ENCODE measurements around the gene TMEM63B.
A peak's percentile ranks its signal among the peaks of the same experiment; 100 is the strongest.

The TMEM63B gene

GRCh38 chr6:44127186-44128019, at the start of gene TMEM63B, which contains the start of gene MRPL14:
Gene TMEM63B, plus strand, starts transcription at chr6:44127554. Its CDS starts 7,031 bp downstream, at chr6:44134585.
Gene MRPL14, minus strand, starts transcription at chr6:44127452. Its CDS starts 10,841 bp downstream, at chr6:44116611.
- Histone ChIP-seq H2AFZ (ENCODE audit: low read length, unreplicated experiment) (peak within 1 kb of the TSS; percentile 90), H3K79me2 (ENCODE audit: control insufficient read depth, insufficient read depth, low read length, unreplicated experiment) (peaks cover 67% of the 10 kb centered on the region), H3K4me3 (ENCODE audit: low read depth, low read length) (peak within 1 kb of the TSS; percentile 96), H3K27me3 (ENCODE audit: insufficient read depth, low read length) (no peaks in the 10 kb centered on the region), H3K4me1 (ENCODE audit: control insufficient read depth, insufficient read depth, low read length, unreplicated experiment) (peaks cover 31% of the 10 kb centered on the region), H3K27ac (ENCODE audit: low read depth, low read length) (peak within 1 kb of the TSS; percentile 76), H3K36me3 (ENCODE audit: insufficient read depth, low read length) (no peaks in the 10 kb centered on the region)

DNA sequence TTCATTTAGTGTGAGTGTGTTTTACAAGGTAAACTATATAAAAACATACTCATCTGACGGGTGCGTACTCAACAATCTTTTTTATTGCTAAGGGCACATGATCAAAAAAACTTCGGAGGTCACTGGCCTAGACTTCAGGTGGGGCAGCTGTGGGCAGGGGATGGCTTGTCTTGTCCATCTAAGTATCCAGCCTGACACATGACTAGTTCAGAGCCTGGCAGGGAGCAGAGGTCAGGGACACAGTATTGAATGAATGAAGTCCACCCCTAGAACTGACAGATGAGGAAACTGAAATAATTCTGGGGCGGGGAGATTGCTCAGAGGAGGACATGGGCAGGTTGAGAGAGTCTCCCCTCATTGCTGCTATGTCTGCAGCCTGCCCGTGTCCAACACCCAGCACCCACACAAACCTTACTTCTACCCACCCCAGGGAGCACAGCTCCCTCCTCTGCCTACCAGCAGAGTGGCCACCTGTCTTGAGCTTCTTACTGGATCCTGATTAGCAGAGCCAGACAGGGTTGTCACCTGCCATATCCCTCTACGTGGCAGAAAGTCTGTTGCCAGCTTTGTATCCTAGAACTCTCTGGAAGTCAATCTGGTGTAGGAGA, 49.0 kb upstream of the TMEM63B start:
- Histone ChIP-seq H3K4me3 (ENCODE audit: low read depth, low read length) (no peak overlapping the region), H3K4me1 (ENCODE audit: control insufficient read depth, insufficient read depth, low read length, unreplicated experiment) (peaks cover 19% of the 10 kb centered on the region), H2AFZ (ENCODE audit: low read length, unreplicated experiment) (no peak overlapping the region), H3K27me3 (ENCODE audit: insufficient read depth, low read length) (no peaks in the 10 kb centered on the region), H3K36me3 (ENCODE audit: insufficient read depth, low read length) (no peaks in the 10 kb centered on the region), H3K27ac (ENCODE audit: low read depth, low read length) (no peak overlapping the region), H3K79me2 (ENCODE audit: control insufficient read depth, insufficient read depth, low read length, unreplicated experiment) (no peaks in the 10 kb centered on the region)

- Histone ChIP-seq H3K79me2 (ENCODE audit: control insufficient read depth, insufficient read depth, low read length, unreplicated experiment) (no peaks in the 10 kb centered on the region), H3K27ac (ENCODE audit: low read depth, low read length) (no peak overlapping the region), H3K4me1 (ENCODE audit: control insufficient read depth, insufficient read depth, low read length, unreplicated experiment) (peaks cover 13% of the 10 kb centered on the region), H3K36me3 (ENCODE audit: insufficient read depth, low read length) (no peaks in the 10 kb centered on the region), H3K27me3 (ENCODE audit: insufficient read depth, low read length) (no peaks in the 10 kb centered on the region), H3K4me3 (ENCODE audit: low read depth, low read length) (no peak overlapping the region), H2AFZ (ENCODE audit: low read length, unreplicated experiment) (no peak overlapping the region)
Measured at GRCh38 chr6:44078827-44079671, 48.3 kb upstream of the TMEM63B start.

DNA sequence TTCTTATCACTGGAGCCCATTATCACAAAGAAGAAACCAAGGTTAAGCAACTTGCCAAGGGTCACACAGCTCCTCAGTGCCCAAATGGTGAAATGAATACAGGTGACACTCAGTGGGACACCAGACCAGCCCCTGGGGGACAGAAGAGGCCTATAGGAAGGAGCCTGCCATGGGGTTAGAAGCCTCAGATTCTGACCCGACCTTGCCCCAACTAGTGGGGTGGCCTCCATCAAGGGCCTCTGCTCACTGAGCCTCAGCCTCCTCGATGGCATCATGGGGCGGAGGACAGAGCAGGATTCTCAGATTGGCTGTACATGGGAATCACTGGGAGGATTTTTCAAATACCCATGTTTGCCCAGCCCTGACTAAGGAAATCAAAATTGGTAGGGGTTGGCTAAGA, 47.7 kb upstream of the TMEM63B start:
- Histone ChIP-seq H3K27me3 (ENCODE audit: insufficient read depth, low read length) (no peaks in the 10 kb centered on the region), H3K4me3 (ENCODE audit: low read depth, low read length) (no peak overlapping the region), H3K36me3 (ENCODE audit: insufficient read depth, low read length) (no peaks in the 10 kb centered on the region), H3K79me2 (ENCODE audit: control insufficient read depth, insufficient read depth, low read length, unreplicated experiment) (no peaks in the 10 kb centered on the region), H3K4me1 (ENCODE audit: control insufficient read depth, insufficient read depth, low read length, unreplicated experiment) (peaks cover 7% of the 10 kb centered on the region), H3K27ac (ENCODE audit: low read depth, low read length) (no peak overlapping the region), H2AFZ (ENCODE audit: low read length, unreplicated experiment) (no peak overlapping the region)

GRCh38 chr6:44080561-44081521, 46.5 kb upstream of the TMEM63B start:
- Histone ChIP-seq H3K27me3 (ENCODE audit: insufficient read depth, low read length) (no peaks in the 10 kb centered on the region), H3K36me3 (ENCODE audit: insufficient read depth, low read length) (no peaks in the 10 kb centered on the region), H2AFZ (ENCODE audit: low read length, unreplicated experiment) (no peak overlapping the region), H3K27ac (ENCODE audit: low read depth, low read length) (no peak overlapping the region), H3K4me1 (ENCODE audit: control insufficient read depth, insufficient read depth, low read length, unreplicated experiment) (no peaks in the 10 kb centered on the region), H3K4me3 (ENCODE audit: low read depth, low read length) (no peak overlapping the region), H3K79me2 (ENCODE audit: control insufficient read depth, insufficient read depth, low read length, unreplicated experiment) (no peaks in the 10 kb centered on the region)

GRCh38 chr6:44081753-44082152, 45.6 kb upstream of the TMEM63B start:
- Histone ChIP-seq H3K27me3 (ENCODE audit: insufficient read depth, low read length) (no peaks in the 10 kb centered on the region), H3K4me1 (ENCODE audit: control insufficient read depth, insufficient read depth, low read length, unreplicated experiment) (no peaks in the 10 kb centered on the region), H3K36me3 (ENCODE audit: insufficient read depth, low read length) (no peaks in the 10 kb centered on the region), H3K79me2 (ENCODE audit: control insufficient read depth, insufficient read depth, low read length, unreplicated experiment) (no peaks in the 10 kb centered on the region), H3K4me3 (ENCODE audit: low read depth, low read length) (no peak overlapping the region), H3K27ac (ENCODE audit: low read depth, low read length) (no peak overlapping the region), H2AFZ (ENCODE audit: low read length, unreplicated experiment) (no peak overlapping the region)

DNA sequence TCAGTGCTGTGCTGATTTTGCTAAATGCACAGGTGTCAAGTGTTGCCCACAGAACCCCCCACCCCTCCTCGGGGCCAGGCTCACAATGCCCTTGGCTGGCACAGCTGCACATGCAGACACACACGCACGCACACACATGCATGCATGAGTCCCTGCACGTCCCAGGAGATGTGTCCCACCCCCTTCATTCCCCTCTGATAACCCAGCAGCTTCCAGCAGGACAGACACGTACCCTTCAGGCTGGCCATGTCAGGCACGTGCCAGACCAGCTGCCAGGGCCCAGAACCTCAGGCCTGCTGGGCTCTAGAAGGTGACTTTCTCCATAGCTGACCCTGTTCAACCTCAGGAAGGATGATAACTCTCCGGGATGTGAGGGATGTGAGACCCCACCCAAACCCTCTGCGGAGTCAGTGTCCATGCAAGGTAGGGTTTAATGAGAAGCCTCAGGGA, 44.5 kb upstream of the TMEM63B start:
- no peaks in the 10 kb centered on the region for H3K4me1 ChIP-seq (ENCODE audit: control insufficient read depth, insufficient read depth, low read length, unreplicated experiment)
- H3K27me3 ChIP-seq (ENCODE audit: insufficient read depth, low read length), result no peaks in the 10 kb centered on the region
- no peak overlapping the region for H3K4me3 ChIP-seq (ENCODE audit: low read depth, low read length)
- no peaks in the 10 kb centered on the region for H3K36me3 ChIP-seq (ENCODE audit: insufficient read depth, low read length)
- no peaks in the 10 kb centered on the region for H3K79me2 ChIP-seq (ENCODE audit: control insufficient read depth, insufficient read depth, low read length, unreplicated experiment)
- no peak overlapping the region for H2AFZ ChIP-seq (ENCODE audit: low read length, unreplicated experiment)
- H3K27ac ChIP-seq (ENCODE audit: low read depth, low read length), result no peak overlapping the region

DNA sequence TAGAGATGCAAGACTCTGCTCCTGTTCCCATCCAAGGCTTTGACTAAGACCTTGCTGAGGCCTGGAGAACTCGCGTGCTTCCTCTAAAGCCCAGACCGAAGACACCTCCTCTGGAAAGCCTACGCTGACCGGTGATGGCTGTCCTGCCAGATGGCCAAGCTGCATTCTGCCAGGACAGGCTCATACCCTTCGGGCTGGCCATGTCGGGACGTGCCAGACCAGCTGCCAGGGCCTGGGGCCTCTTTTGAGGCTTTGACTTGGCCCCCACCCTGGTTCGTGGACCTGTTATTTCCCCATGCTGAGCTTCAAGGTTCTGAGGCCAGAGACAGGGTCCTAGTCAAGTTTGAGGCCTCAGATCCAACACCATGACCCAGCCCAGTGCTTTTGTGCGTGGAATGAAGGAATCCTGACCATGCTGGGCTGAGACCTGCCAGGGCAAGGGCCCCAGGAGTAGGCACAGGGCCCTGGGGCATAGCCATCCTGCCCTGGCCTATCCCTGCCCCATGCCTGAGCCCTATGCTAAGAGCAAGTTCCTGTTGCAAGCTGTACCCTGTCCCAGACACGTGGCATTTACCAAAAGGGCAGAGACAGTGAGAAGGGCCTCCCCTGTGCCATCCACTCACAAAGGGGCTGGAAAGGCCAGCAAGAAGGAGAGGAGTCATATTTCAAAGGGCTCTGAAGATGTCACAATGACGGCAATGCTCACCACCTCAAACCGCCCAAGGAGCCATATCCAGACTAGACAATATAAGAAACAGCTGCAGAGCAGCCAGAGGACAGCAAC, 42.9 kb upstream of the TMEM63B start:
- Histone ChIP-seq H3K4me1 (ENCODE audit: control insufficient read depth, insufficient read depth, low read length, unreplicated experiment) (no peaks in the 10 kb centered on the region), H2AFZ (ENCODE audit: low read length, unreplicated experiment) (no peak overlapping the region), H3K79me2 (ENCODE audit: control insufficient read depth, insufficient read depth, low read length, unreplicated experiment) (no peaks in the 10 kb centered on the region)

DNA sequence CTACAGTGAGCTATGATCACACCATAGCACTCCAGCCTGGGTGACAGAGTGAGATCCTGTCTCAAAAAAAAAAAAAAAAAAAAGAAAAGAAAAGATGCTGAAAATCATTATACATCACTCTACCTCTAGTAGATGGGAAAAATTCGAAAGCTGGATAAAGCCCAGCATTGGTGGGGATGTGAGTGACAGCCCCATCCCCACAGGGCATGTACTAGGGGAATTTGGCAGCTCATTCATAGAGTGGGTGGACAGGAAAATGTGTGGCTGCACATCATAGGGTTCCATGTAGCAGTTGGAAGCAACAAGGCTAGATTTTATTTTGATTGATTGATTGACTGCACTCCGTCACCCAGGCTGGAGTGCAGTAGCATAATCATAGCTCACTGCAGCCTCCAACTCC, 42.1 kb upstream of the TMEM63B start:
- no peaks in the 10 kb centered on the region for H3K4me1 ChIP-seq (ENCODE audit: control insufficient read depth, insufficient read depth, low read length, unreplicated experiment)
- H3K4me3 ChIP-seq (ENCODE audit: low read depth, low read length), result no peak overlapping the region
- no peaks in the 10 kb centered on the region for H3K36me3 ChIP-seq (ENCODE audit: insufficient read depth, low read length)
- H3K27me3 ChIP-seq (ENCODE audit: insufficient read depth, low read length), result no peaks in the 10 kb centered on the region
- no peaks in the 10 kb centered on the region for H3K79me2 ChIP-seq (ENCODE audit: control insufficient read depth, insufficient read depth, low read length, unreplicated experiment)
- no peak overlapping the region for H2AFZ ChIP-seq (ENCODE audit: low read length, unreplicated experiment)
- H3K27ac ChIP-seq (ENCODE audit: low read depth, low read length), result no peak overlapping the region

More for the DNA sequence above, 42.9 kb upstream of the TMEM63B start:
- no peak overlapping the region for H3K27ac ChIP-seq (ENCODE audit: low read depth, low read length)
- no peaks in the 10 kb centered on the region for H3K27me3 ChIP-seq (ENCODE audit: insufficient read depth, low read length)
- H3K4me3 ChIP-seq (ENCODE audit: low read depth, low read length), result no peak overlapping the region
- no peaks in the 10 kb centered on the region for H3K36me3 ChIP-seq (ENCODE audit: insufficient read depth, low read length)
